Heart left ventricle (tissue), 16 donors: ENCODE results near the gene C16orf86. TPM values are rescaled to one million over a fixed set of nuclear protein-coding genes. Genes with fewer than 3 reads are reported as not detected.

ENCODE experiments used
- ATAC-seq, 4 donors: fragments of 200-7000 bp; cut with Tn5 transposase; one replicate each; pipeline ENCODE4 v1.9.1; 2020 to 2022; ENCODE audit warnings: moderate library complexity in 4 of 4, mild to moderate bottlenecking in 3 of 4, moderate number of reproducible peaks in 1 of 4
- DNase-seq, 5 donors: peaks; one replicate each; pipeline ENCODE4 v3.0.0-alpha.2; 2020
- H3K27ac ChIP-seq, 12 donors: fragments of 200-600 bp; sonication (generic) in 4 of 12; one replicate each; pipeline versions ENCODE4 v1.5.0 to v1.8.0; 2016 to 2022; ENCODE audit warnings: mild to moderate bottlenecking in 2 of 12
- H3K27me3 ChIP-seq, 9 donors: fragments of 200-600 bp; sonication (generic) in 2 of 9; one replicate each; pipeline versions ENCODE4 v1.5.1 to v1.8.0; 2016 to 2022; ENCODE audit warnings: mild to moderate bottlenecking in 3 of 9
- H3K36me3 ChIP-seq, 9 donors: fragments of 200-600 bp; sonication (generic) in 2 of 9; one replicate each; pipeline versions ENCODE4 v1.5.0 to v1.8.0; 2018 to 2022; ENCODE audit warnings: mild to moderate bottlenecking in 2 of 9
- H3K4me1 ChIP-seq, 12 donors: fragments of 200-600 bp; sonication (generic) in 4 of 12; one replicate each; pipeline versions ENCODE4 v1.5.0 to v1.8.0; 2016 to 2022; ENCODE audit warnings: mild to moderate bottlenecking in 3 of 12
- H3K4me3 ChIP-seq, 12 donors: fragments of 200-600 bp; sonication (generic) in 4 of 12; one replicate each; pipeline versions ENCODE4 v1.5.0 to v1.8.0; 2017 to 2022; ENCODE audit warnings: mild to moderate bottlenecking in 9 of 12, moderate library complexity in 4 of 12
- H3K9me3 ChIP-seq, 12 donors: fragments of 200-600 bp; sonication (generic) in 4 of 12; one replicate each; pipeline versions ENCODE4 v1.5.0 to v1.8.0; 2016 to 2022; ENCODE audit warnings: mild to moderate bottlenecking in 1 of 12
- POLR2A ChIP-seq, 2 donors: fragments of 450-650 bp; IDR thresholded peaks; one replicate each; pipeline ENCODE4 v1.6.1; 2017; ENCODE audit warnings: antibody characterized with exemption in 2 of 2, mild to moderate bottlenecking in 2 of 2, moderate library complexity in 2 of 2
- WGBS, 4 donors: extraction: QIAGEN DNeasy Blood & Tissue Kit in 2 of 4; methylation state at CpG; one replicate each; pipeline versions ENCODE4 v1.1.5 to v1.1.7; 2013 to 2018; 5-methylcytosine and 5-hydroxymethylcytosine counted together
- intact Hi-C, 10 donors: fragments of 100-400 bp; cut with DNase I; formaldehyde crosslinking; loops; one replicate each; pipeline versions ENCODE4 v1.11.1 to v1.14.2; 2022
- polyA plus RNA-seq, 2 donors: library from polyadenylated mRNA; stranded (reverse); fragments of 200-250 nt; gene quantifications; one replicate each; pipeline ENCODE4 v1.2.3, GENCODE V29; 2013
- total RNA-seq, 9 donors: library from RNA; depleted of rRNA in 2 of 9; stranded (reverse); fragments of >200 nt in 2 of 9; fragmentation: NEBNext Ultra II Directional in 3 of 9; extraction: Animal tissue kit (Norgen Biotek cat#: 25700) in 3 of 9; gene quantifications; one replicate each; pipeline versions ENCODE4 v1.1.0 to v1.2.4, GENCODE V29; 2016 to 2023
- TF ChIP-seq, protein P1 (sequence below), 12 donors: fragments of 200-600 bp; sonication (generic) in 4 of 12; IDR thresholded peaks; one replicate each; pipeline versions ENCODE4 v1.5.0 to v1.8.0; 2018 to 2022; ENCODE audit warnings: antibody characterized with exemption in 12 of 12, mild to moderate bottlenecking in 5 of 12
- donor health status: ischemic (EF 13 %, LVEDD 7.1; RV severe dilation, severe dysfunction).
- donor health status: healthy with polysubstance abuse.
- donor health status: DM: no; HTN: yes; CAD: no.
- donor health status: DM: no; HTN: no; CAD: no.
- donor health status: ischemic (EF 25% LVEDD 6.9; RV normal size, moderate dysfunction).
- donor health status: ischemic (EF 25% LVEDD 5.7; RV mildly dilated, moderate dysfunction).
- donor health status: healthy.
- donor health status: DM: yes; HTN: yes; CAD: no.
- donor health status: ischemic (EF 35%, LVEDD 5.7; RV mildly dilated, moderate dysfunction).
- donor health status: nonischemic (EF 11% LVEDD 7.7; RV severe dilation, severe dysfunction).
- donor health status: DM: yes; HTN: yes; CAD: no.
- donor health status: PGD.
- donor health status: ischemic (EF 29% LVEDD 5.4; RV normal size, mild dysfunction).
- donor health status: nonischemic (EF 23%, LVEDD 6.1; RV moderate dilation, normal function).

Gene C16orf86
- total and polyA plus RNA-seq, 11 donors: 2.1 to 11.6 (median 4.3) TPM

DNA sequence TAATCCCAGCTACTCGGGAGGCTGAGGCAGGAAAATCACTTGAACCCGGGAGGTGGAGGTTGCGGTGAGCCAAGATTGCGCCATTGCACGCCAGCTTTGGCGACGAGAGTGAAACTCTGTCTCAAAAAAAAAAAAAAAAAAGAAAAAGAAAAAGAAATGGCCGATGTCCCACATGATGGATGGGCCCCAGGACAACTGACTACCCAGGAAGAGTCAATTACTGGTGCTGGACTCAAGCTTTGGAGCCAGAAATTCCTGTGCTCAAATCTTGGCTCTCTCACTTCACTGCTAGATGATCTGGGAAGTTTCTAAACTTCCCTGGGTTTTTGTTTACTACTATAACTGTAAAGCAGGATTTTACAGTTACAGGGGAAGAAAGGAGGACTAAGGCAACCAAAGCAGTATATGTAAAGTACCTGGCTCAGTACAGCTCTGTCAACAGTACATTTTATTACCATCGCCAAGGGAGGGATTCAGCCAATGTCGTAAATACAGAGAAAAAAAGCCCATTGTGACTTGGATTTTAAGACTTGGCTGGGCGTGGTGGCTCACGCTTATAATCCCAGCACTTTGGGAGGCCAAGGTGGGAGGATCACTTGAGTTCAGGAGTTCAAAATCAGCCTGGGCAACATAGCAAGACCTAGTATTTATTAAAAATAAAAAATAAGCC lies 11.9 kb downstream of the C16orf86 start:
- DNase-seq: no peak

DNA sequence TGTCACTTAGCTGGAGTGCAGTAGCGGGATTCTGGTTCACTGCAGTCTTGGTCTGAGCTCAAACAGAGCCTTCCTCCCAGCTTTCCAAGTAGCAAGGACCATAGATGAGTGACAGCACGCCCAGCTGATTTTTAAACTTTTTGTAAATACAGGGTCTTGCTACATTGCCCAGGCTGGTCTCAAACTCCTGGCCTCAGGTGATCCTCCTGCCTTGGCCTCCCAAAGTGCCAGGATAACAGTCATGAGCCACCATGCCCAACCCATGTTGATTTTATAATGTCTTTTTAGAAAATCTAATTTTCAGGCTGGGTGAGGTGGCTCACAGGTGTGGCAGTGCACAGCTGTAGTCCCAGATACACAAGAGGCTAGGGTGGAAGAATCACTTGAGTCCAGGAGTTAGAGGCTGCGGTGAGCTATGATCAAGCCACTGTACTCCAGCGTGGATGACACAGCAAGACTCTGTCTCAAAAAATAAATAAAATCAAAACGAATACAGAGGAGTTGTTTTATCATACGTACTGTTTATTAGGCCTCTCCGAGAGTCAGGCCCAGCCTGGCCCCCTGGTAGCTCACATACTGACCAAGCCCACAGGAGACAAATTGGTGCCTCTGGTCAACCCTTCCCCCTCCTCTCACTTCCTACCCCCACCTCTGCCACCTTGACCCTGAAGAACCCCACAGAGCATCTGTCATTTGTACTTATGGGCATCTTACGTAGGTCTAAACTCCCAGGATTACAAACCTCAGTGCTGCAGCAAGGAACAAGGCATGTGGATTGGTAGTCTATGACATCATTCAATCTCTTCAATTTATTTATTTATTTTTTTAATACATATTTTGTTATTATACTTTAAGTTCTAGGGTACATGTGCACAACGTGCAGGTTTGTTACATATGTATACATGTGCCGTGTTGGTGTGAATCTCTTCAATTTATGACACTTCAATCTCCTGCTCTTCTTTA lies 13.6 kb downstream of the C16orf86 start:
- peaks cover 0 to 20% (median under 1%) of the 10 kb centered on the region in 12 donors for H3K4me1 ChIP-seq
- TF ChIP-seq POLR2A (IDR thresholded peaks at IDR 0.05): no peak
- TF ChIP-seq, protein P1, sequence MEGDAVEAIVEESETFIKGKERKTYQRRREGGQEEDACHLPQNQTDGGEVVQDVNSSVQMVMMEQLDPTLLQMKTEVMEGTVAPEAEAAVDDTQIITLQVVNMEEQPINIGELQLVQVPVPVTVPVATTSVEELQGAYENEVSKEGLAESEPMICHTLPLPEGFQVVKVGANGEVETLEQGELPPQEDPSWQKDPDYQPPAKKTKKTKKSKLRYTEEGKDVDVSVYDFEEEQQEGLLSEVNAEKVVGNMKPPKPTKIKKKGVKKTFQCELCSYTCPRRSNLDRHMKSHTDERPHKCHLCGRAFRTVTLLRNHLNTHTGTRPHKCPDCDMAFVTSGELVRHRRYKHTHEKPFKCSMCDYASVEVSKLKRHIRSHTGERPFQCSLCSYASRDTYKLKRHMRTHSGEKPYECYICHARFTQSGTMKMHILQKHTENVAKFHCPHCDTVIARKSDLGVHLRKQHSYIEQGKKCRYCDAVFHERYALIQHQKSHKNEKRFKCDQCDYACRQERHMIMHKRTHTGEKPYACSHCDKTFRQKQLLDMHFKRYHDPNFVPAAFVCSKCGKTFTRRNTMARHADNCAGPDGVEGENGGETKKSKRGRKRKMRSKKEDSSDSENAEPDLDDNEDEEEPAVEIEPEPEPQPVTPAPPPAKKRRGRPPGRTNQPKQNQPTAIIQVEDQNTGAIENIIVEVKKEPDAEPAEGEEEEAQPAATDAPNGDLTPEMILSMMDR (IDR thresholded peaks at IDR 0.05): no peak
- no peak for ATAC-seq
- WGBS, 4 donors: 91 to 96% (median 95%) methylated on average over 10 of the region's 10 CpGs
- no peak overlapping the region for H3K4me3 ChIP-seq
- no peaks in the 10 kb centered on the region for H3K27me3 ChIP-seq
- H3K9me3 ChIP-seq: no peaks in the 10 kb centered on the region
- intact Hi-C loops: loop anchor here in 8 of 10 donors (5.0 to 10.0 kb wide), 8 partner anchors 42 to 385 kb away; partner anchors contain the start of genes RANBP10 (in 2 of the 8), TSNAXIP1 (in 2 of the 8), DDX28 (in 1 of the 8) and DUS2 (in 1 of the 8)
- H3K36me3 ChIP-seq: peaks cover 0 to 37% (median 22%) of the 10 kb centered on the region in 9 donors
- no peak for DNase-seq
- no peak overlapping the region for H3K27ac ChIP-seq

More for the DNA sequence above, 11.9 kb downstream of the C16orf86 start:
- H3K27ac ChIP-seq: no peak overlapping the region
- peaks cover 3 to 26% (median 10%) of the 10 kb centered on the region in 12 donors for H3K4me1 ChIP-seq
- no peak for ATAC-seq
- TF ChIP-seq POLR2A (IDR thresholded peaks at IDR 0.05): no peak
- TF ChIP-seq, protein P1 (IDR thresholded peaks at IDR 0.05): no peak
- H3K9me3 ChIP-seq: no peaks in the 10 kb centered on the region
- H3K27me3 ChIP-seq: no peaks in the 10 kb centered on the region
- no peak overlapping the region for H3K4me3 ChIP-seq
- intact Hi-C loops: loop anchor here in 8 of 10 donors (5.0 to 10.0 kb wide), 8 partner anchors 44 to 386 kb away; partner anchors contain the start of genes RANBP10 (in 2 of the 8), TSNAXIP1 (in 2 of the 8), DDX28 (in 1 of the 8) and DUS2 (in 1 of the 8)
- 93 to 96% (median 94%) methylated on average over 12 of the region's 12 CpGs for WGBS, 4 donors
- H3K36me3 ChIP-seq: peaks cover 0 to 23% (median 11%) of the 10 kb centered on the region in 9 donors

DNA sequence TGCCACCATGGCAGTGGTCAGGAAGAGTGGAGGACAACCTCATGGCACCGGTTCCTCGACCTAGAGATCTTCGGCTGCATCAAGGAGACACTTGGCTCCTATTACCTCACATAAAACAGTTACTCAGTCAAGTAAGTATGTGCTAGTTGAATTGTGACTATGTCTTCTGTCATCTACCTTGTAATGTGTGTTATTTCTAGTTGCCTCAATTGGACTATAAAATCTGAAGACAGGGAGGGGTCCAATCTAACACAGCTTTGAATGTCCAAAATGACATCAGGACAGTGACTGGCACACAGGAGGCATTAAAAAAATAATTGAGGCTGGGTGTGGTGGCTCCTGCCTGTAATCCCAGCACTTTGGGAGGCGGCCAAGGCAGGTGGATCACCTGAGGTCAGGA lies 17.2 kb downstream of the C16orf86 start:
- Histone ChIP-seq H3K9me3 (no peaks in the 10 kb centered on the region), H3K27ac (no peak overlapping the region), H3K4me1 (peaks cover 0 to 15% (median 5%) of the 10 kb centered on the region in 12 donors), H3K4me3 (no peak overlapping the region), H3K27me3 (no peaks in the 10 kb centered on the region), H3K36me3 (peaks cover 0 to 34% (median 23%) of the 10 kb centered on the region in 9 donors)
- WGBS, 4 donors: 96 to 100% (median 97%) methylated on average over 4 of the region's 4 CpGs
- no peak for DNase-seq
- intact Hi-C loops: no loop called here
- ATAC-seq: no peak
- TF ChIP-seq, protein P1 (IDR thresholded peaks at IDR 0.05): no peak
- no peak for TF ChIP-seq POLR2A (IDR thresholded peaks at IDR 0.05)
